ENCODE measurements around the gene DNAJC27. TPM values are rescaled to one million over a fixed set of nuclear protein-coding genes. Genes with fewer than 3 reads are reported as not detected.

DNAJC27 gene
- total RNA-seq, 4 donors from 2014 or later: 7.7 to 16.1 (median 15.7) TPM

GRCh38 chr2:24898122-24899109 lies 73.3 kb downstream of the DNAJC27 start:
- WGBS, 2 donors: 84 to 89% methylated on average over 30 of the region's 30 CpGs
- Histone ChIP-seq H3K36me3 (no peaks in the 10 kb centered on the region), H3K4me3 (replicated peaks in 1 of 3) (no peak overlapping the region), H3K9me3 (no peaks in the 10 kb centered on the region), H3K4me1 (no peaks in the 10 kb centered on the region), H3K27ac (no peak overlapping the region), H3K27me3 (no peaks in the 10 kb centered on the region)
- DNase-seq: no peak
- intact Hi-C loops (cut with DNase I): no loop called here
- TF ChIP-seq, protein P1, sequence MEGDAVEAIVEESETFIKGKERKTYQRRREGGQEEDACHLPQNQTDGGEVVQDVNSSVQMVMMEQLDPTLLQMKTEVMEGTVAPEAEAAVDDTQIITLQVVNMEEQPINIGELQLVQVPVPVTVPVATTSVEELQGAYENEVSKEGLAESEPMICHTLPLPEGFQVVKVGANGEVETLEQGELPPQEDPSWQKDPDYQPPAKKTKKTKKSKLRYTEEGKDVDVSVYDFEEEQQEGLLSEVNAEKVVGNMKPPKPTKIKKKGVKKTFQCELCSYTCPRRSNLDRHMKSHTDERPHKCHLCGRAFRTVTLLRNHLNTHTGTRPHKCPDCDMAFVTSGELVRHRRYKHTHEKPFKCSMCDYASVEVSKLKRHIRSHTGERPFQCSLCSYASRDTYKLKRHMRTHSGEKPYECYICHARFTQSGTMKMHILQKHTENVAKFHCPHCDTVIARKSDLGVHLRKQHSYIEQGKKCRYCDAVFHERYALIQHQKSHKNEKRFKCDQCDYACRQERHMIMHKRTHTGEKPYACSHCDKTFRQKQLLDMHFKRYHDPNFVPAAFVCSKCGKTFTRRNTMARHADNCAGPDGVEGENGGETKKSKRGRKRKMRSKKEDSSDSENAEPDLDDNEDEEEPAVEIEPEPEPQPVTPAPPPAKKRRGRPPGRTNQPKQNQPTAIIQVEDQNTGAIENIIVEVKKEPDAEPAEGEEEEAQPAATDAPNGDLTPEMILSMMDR (IDR thresholded peaks at IDR 0.05): no peak
- TF ChIP-seq POLR2A (IDR thresholded peaks at IDR 0.05): no peak

GRCh38 chr2:24894750-24895149 lies 77.0 kb downstream of the DNAJC27 start:
- Histone ChIP-seq H3K4me3 (replicated peaks in 1 of 3) (no peak overlapping the region), H3K9me3 (no peaks in the 10 kb centered on the region), H3K27ac (no peak overlapping the region), H3K4me1 (no peaks in the 10 kb centered on the region), H3K36me3 (no peaks in the 10 kb centered on the region), H3K27me3 (no peaks in the 10 kb centered on the region)
- intact Hi-C loops (cut with DNase I): no loop called here
- 91 to 95% methylated on average over 3 of the region's 3 CpGs for WGBS, 2 donors
- DNase-seq: no peak
- TF ChIP-seq, protein P1 (IDR thresholded peaks at IDR 0.05): no peak
- no peak for TF ChIP-seq POLR2A (IDR thresholded peaks at IDR 0.05)

DNA sequence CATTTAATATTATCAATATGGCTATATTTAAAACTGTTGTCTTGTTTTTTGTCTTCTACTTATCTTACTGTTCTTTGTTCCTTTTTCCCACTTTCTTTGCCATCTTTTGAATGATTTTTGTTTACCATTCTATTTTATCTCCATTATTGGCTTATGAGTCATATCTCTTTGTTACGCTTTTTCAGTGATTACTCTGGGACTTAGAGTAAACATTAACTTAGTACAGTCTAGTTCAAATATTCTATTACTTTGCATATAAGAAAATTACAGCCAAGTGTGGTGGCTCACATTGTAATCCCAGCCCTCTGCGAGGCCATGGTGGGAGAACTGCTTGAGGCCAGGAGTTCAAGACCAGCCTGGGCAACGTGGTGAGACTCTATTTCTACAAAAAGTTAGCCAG lies 77.8 kb downstream of the DNAJC27 start:
- intact Hi-C loops (cut with DNase I): no loop called here
- H3K27ac ChIP-seq: no peak overlapping the region
- DNase-seq: no peak
- H3K4me3 ChIP-seq (replicated peaks in 1 of 3): no peak overlapping the region
- no peaks in the 10 kb centered on the region for H3K36me3 ChIP-seq
- no peaks in the 10 kb centered on the region for H3K27me3 ChIP-seq
- 85 to 95% methylated on average over 3 of the region's 3 CpGs for WGBS, 2 donors
- TF ChIP-seq, protein P1 (IDR thresholded peaks at IDR 0.05): no peak
- TF ChIP-seq POLR2A (IDR thresholded peaks at IDR 0.05): no peak
- no peaks in the 10 kb centered on the region for H3K4me1 ChIP-seq
- H3K9me3 ChIP-seq: no peaks in the 10 kb centered on the region

Small RNA genes lying within 50 kb of the gene (small RNA-seq; reads per million reads assigned to genes)
- gene AC013267.1: not detected
- not detected for gene RF00016
- not detected for gene RF00019

Other genes starting within 250 kb of the DNAJC27 start
- 10 to 100 TPM; 12.6 to 68.8 (median 31.6) TPM for gene PTRHD1, start 178.6 kb downstream of the DNAJC27 start, total RNA-seq
- gene CENPO, start 178.5 kb downstream of the DNAJC27 start, total RNA-seq: 1 to 10 TPM; 4.2 to 8.9 (median 6.3) TPM
- 10 to 100 TPM; 17.5 to 38.7 (median 29.2) TPM for gene ADCY3, start 51.7 kb downstream of the DNAJC27 start, total RNA-seq
- gene EFR3B, start 70.1 kb upstream of the DNAJC27 start, total RNA-seq: 10 to 100 TPM; 17.3 to 21.5 (median 20.0) TPM
- 10 to 100 TPM in 1 of 4 donors, 1 to 10 TPM in 3; 6.3 to 11.8 (median 9.2) TPM for gene POMC, start 196.6 kb upstream of the DNAJC27 start, total RNA-seq

All from thyroid gland (tissue), 4 donors.